ENCODE results near the gene METTL2B.
"Not testable (repeated sequence)": the region's sequence is repeated elsewhere in the genome, so short reads cannot be mapped to it uniquely, and the experiment has no call there.

GRCh38 chr7:128517023-128517422 is 40.5 kb downstream of the METTL2B start:
- TF ChIP-seq CTCF, POLR2A (IDR thresholded peaks at IDR 0.05): not testable (repeated sequence)

All from ovary (tissue), 3 donors.